Erythroblast (primary cell): Measurements from ENCODE around the gene NPNT.

Experiments used
- DNase-seq, 2 experiments: peaks; one replicate each; lab custom pipeline; 2025; lab: John Stamatoyannopoulos, UW
- GATA1 ChIP-seq: IDR thresholded peaks from 2 replicates; pipeline ENCODE4 v1.6.1; 2011; ENCODE audit warnings: low read depth, mild to moderate bottlenecking, control low read depth, low read length, moderate library complexity
- POLR2A ChIP-seq: IDR thresholded peaks from 2 replicates; pipeline ENCODE4 v1.6.1; 2011; ENCODE audit warnings: mild to moderate bottlenecking, low read length

Gene NPNT

DNA sequence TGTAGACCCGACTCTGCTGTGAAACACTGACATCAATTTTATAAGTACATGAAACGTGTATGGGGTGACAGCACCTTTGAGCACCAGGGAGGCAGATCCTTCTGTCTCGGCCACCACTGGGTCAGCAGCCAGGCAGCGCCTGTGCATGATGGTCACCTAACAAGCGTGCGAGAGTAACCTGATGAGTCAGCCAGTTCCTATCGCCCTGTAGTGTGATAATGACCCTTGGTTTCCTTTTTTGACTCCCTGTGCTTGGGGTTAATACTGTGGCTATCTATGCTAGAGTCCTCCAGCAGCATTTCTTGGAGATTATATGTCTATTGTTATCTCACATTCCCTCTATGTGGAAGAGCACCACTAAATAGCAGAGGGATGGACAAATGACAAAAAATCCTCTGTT lies 101.6 kb downstream of the NPNT start:
- no peak for DNase-seq
- no peak for TF ChIP-seq POLR2A
- TF ChIP-seq GATA1: no peak

DNA sequence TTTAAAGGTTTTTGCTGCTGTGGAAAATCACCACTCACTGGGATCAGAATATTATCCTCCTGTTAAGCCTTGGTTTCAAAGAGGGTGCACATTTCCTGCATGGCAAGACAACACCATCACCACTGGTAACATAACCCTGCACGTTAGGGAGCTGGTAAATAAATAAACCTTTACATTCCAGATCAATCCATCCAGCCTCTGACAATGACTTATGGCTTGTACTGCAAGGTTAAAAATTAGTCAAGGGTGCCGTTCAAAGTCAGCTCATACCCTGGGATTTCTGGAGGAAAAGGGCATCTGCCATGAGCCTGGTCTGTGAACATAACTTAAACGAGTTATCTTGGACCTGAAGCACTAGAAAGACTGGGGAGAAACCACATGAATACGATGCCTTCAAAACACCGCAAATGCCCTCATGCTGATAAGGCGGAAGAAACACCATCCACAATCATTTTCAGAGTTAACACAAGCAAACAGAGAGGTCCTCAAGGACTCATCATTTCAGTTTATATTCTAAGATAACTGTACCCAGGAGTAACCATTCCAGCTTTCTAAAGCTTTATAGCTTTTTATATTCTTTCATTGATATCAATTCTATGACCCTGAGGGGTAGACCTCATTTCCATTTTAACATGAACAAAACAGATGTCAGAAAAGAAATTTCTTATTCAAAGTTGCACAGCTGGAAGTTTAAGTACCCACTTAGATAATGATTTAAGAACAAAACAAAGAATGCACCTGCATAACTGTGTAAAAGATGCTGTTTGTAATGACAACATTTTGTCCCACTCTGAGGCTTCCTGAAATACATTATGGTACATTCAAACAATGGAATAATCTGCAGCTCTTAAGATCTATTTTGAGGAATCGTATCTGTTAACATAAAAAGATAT lies 103.1 kb downstream of the NPNT start:
- TF ChIP-seq POLR2A: no peak
- TF ChIP-seq GATA1: no peak
- DNase-seq: no peak

DNA sequence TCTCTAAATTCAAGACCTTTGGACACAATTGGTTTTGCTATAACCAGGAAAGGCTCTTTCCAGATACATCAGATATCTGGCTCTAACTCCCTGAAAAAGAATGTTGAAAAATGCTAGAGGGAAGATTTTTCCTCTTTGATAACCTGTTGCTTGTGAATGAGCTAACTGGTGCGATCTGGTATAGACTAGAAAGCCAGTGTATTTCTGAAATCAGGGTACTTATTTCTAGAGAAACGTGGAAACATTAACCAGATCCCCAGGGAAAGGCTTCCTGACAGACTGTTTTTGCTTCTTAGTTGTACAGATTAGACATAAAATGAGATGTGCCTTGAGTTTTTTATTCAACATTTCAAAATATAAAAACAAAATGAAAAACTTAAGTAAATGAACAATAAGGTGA lies 107.7 kb downstream of the NPNT start:
- TF ChIP-seq GATA1: no peak
- no peak for TF ChIP-seq POLR2A

DNA sequence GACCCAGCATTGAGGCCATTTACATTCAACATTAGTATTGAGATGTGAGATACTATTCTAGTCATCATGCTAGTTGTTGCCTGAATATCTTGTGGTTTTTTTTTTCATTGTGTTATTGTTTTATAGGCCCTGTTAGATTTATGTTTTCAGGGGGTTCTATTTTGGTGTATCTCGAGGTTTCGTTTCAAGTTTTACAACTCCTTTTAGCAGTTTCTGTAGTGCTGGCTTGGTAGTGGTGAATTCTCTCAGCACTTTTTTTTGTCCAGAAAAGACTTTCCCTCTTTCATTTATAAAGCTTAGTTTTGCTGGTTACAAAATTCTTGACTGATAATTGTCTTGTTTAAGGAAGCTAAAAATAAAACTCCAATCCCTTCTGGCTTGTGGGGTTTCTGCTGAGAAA lies 115.5 kb downstream of the NPNT start:
- TF ChIP-seq POLR2A (no peak), GATA1 (no peak)

More for the DNA sequence above, 107.7 kb downstream of the NPNT start:
- DNase-seq: no peak

DNA sequence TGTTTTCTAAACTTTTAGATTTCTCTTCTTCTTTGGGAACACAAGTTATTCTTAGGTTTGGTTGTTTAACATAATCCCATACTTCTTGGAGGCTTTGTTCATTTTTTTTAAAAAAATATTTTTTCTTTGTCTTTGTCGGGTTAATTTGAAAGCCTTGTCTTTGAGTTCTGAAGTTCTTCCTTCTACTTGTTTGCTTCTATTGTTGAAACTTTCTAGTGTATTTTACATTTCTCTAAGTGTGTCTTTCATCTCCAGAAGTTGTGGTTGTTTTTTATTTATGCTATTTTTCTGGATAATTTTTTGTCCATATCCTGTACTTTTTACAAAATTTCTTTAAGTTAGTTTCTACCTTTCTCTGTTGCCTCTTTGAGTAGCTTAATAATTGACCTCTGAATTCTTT lies 116.1 kb downstream of the NPNT start:
- TF ChIP-seq POLR2A (no peak), GATA1 (no peak)
- no peak for DNase-seq

More for the DNA sequence above, 115.5 kb downstream of the NPNT start:
- DNase-seq: no peak

DNA sequence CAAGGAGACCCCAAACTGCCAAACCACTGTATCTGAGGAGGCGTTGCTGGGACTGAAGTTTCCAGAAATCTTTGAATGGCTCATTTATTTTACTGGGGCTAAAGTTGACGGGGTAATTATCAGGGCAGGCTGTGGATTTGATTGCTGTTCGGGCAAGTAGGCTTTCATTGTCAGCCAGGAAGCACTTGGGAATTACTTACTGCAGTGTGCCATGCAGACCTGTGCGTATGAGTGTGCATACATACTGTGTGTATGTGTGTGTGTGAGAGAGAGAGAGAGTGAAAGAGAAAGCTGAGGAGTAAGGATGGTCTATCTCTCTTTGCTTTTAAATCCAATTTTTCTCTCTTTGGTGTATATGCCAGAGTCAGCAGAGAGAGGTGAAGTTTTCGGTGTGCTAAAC lies 122.7 kb downstream of the NPNT start:
- TF ChIP-seq GATA1 (no peak), POLR2A (no peak)
- no peak for DNase-seq

DNA sequence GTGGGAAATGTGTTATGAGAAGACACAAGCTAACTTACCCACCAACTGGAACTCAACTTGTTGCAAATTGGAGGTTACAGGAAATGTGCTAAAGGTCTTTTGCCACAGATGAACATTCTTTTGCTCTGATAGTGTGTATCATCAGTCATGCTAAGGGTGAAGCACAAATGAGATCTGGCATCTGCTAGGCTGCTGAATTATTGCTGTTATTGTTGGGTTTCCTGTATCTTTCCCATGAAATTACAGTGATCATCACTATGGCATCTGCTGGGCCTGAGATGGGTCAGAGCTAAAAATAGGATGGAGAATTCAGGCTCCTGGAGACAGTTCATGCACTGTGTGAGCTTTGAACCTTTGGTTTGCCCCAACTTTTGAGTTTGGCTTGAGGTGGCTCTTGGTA lies 124.5 kb downstream of the NPNT start:
- TF ChIP-seq GATA1 (no peak), POLR2A (no peak)
- no peak for DNase-seq
